ENCODE results near the gene HUNK. TPM values are rescaled to one million over a fixed set of nuclear protein-coding genes. Genes with fewer than 3 reads are reported as not detected.

Gene HUNK
- total RNA-seq, 1 experiment from 2014 or later = 7.0 TPM

- Mint-ChIP-seq H3K36me3 (no peaks in the 10 kb centered on the region), H3K4me1 (peaks cover 76% of the 10 kb centered on the region), H3K27ac (no peak overlapping the region), H3K9me3 (no peaks in the 10 kb centered on the region; the same call in 1 of the 2 replicates), H3K4me3 (no peak overlapping the region), H3K27me3 (ENCODE audit: low read depth) (no peaks in the 10 kb centered on the region)
- CTCF ChIA-PET = interaction anchor here (0.7 to 1.6 kb wide), 2 partner anchors 37 to 125 kb away, joined by 3 to 4 read pairs; no protein-coding TSS in a partner anchor
- no peak for ATAC-seq
- POLR2A ChIA-PET = no interaction called here
- no peak for DNase-seq (ENCODE audit: low spot score)
- TF ChIP-seq NR1H2 (CRISPR knock-in tag; IDR thresholded peaks at IDR 0.05) (no peak), NR2C2 (CRISPR knock-in tag; IDR thresholded peaks at IDR 0.05) (no peak), TEAD4 (CRISPR knock-in tag; IDR thresholded peaks at IDR 0.05) (no peak), ATF6 (CRISPR knock-in tag; IDR thresholded peaks at IDR 0.05) (no peak), KAT7 (CRISPR knock-in tag; IDR thresholded peaks at IDR 0.05; ENCODE audit: borderline replicate concordance) (no peak), SP1 (CRISPR knock-in tag; conservative IDR thresholded peaks at IDR 0.05) (no peak)
These were observed 38.5 kb downstream of the HUNK start for GRCh38 chr21:31911138-31911907.

GRCh38 chr21:31912501-31912900 lies 39.7 kb downstream of the HUNK start:
- TF ChIP-seq CTCF (IDR thresholded peaks at IDR 0.05) (no peak), PRRX2 (CRISPR knock-in tag; IDR thresholded peaks at IDR 0.05) (no peak), CDX4 (CRISPR knock-in tag; IDR thresholded peaks at IDR 0.05; ENCODE audit: borderline replicate concordance) (no peak), SMAD4 (CRISPR knock-in tag; IDR thresholded peaks at IDR 0.05) (no peak), TEAD4 (CRISPR knock-in tag; IDR thresholded peaks at IDR 0.05) (no peak), ZNF138 (CRISPR knock-in tag; conservative IDR thresholded peaks at IDR 0.05) (no peak), E2F4 (CRISPR knock-in tag; IDR thresholded peaks at IDR 0.05; ENCODE audit: borderline replicate concordance, low read depth) (no peak), SMAD3 (CRISPR knock-in tag; IDR thresholded peaks at IDR 0.05; ENCODE audit: borderline replicate concordance) (no peak), ZNF532 (CRISPR knock-in tag; IDR thresholded peaks at IDR 0.05; ENCODE audit: borderline replicate concordance) (no peak), STAT6 (CRISPR knock-in tag; conservative IDR thresholded peaks at IDR 0.05; ENCODE audit: low read depth) (no peak), PREB (CRISPR knock-in tag; IDR thresholded peaks at IDR 0.05; ENCODE audit: borderline replicate concordance) (no peak)
- Mint-ChIP-seq H3K27me3 (ENCODE audit: low read depth) (no peaks in the 10 kb centered on the region), H3K4me3 (no peak overlapping the region), H3K36me3 (no peaks in the 10 kb centered on the region), H3K4me1 (peaks cover 70% of the 10 kb centered on the region), H3K27ac (no peak overlapping the region), H3K9me3 (peaks cover 4% of the 10 kb centered on the region; the same call in 1 of the 2 replicates)
- ATAC-seq (no peak), DNase-seq (ENCODE audit: low spot score) (no peak)
- ChIA-PET CTCF (interaction anchor here (1.6 kb wide), 1 partner anchor 38 kb away, joined by 4 read pairs; no protein-coding TSS in a partner anchor), POLR2A (no interaction called here)
